Activated CD8-positive, alpha-beta memory T cell treated with anti-CD3 and anti-CD28 coated beads for 48 hours (primary cell): ENCODE measurements around the gene ZNF507.

ENCODE experiments used
- DNase-seq, 3 experiments: peaks; one replicate each; pipeline ENCODE4 v3.0.0-alpha.2; 2020; ENCODE audit warnings: low read depth in 2 of 3, low spot score in 2 of 3

ZNF507 gene

GRCh38 chr19:32345261-32346207 lies at the start of gene ZNF507:
Gene ZNF507, plus strand, starts transcription at chr19:32345610. Its CDS starts 7,221 bp downstream, at chr19:32352831.
- DNase-seq: peak; percentile 59 to 73 (median 72)

- DNase-seq: no peak
These were observed 48.7 kb upstream of the ZNF507 start for GRCh38 chr19:32296694-32297093.

GRCh38 chr19:32302778-32303177 lies 42.6 kb upstream of the ZNF507 start:
- DNase-seq: no peak

- no peak for DNase-seq
These were observed 42.2 kb upstream of the ZNF507 start for GRCh38 chr19:32303193-32303592.

GRCh38 chr19:32307591-32307990 lies 37.8 kb upstream of the ZNF507 start:
- DNase-seq: no peak

GRCh38 chr19:32308431-32309077 lies 36.9 kb upstream of the ZNF507 start:
- DNase-seq: no peak

GRCh38 chr19:32309711-32310390 lies 35.6 kb upstream of the ZNF507 start:
- DNase-seq: no peak

GRCh38 chr19:32311371-32311770 lies 34.0 kb upstream of the ZNF507 start:
- DNase-seq: no peak

GRCh38 chr19:32313569-32314265 lies 31.7 kb upstream of the ZNF507 start:
- DNase-seq: no peak

GRCh38 chr19:32316034-32316433 lies 29.4 kb upstream of the ZNF507 start:
- no peak for DNase-seq

GRCh38 chr19:32317086-32317485 lies 28.3 kb upstream of the ZNF507 start:
- DNase-seq: no peak

GRCh38 chr19:32318884-32319520 lies 26.4 kb upstream of the ZNF507 start:
- no peak for DNase-seq

- DNase-seq: no peak
These were observed 22.9 kb upstream of the ZNF507 start for GRCh38 chr19:32322541-32322940.

GRCh38 chr19:32324631-32325285 lies 20.7 kb upstream of the ZNF507 start:
- no peak for DNase-seq

GRCh38 chr19:32330213-32330857 lies 15.1 kb upstream of the ZNF507 start:
- DNase-seq: no peak

- no peak for DNase-seq
These were observed 12.2 kb upstream of the ZNF507 start for GRCh38 chr19:32333227-32333626.

- no peak for DNase-seq
These were observed 8.9 kb upstream of the ZNF507 start for GRCh38 chr19:32336259-32337083.

GRCh38 chr19:32337084-32337808 lies 8.2 kb upstream of the ZNF507 start:
- DNase-seq: no peak
